HG02973 (cell line): ENCODE results near the gene MAEA.

ENCODE experiments used
- ATAC-seq: cut with Tn5 transposase; IDR thresholded peaks from one replicate; pipeline ENCODE4 v1.9.1; 2021; ENCODE audit warnings: moderate library complexity; ENCODE audit not compliant: unreplicated experiment

The MAEA gene

DNA sequence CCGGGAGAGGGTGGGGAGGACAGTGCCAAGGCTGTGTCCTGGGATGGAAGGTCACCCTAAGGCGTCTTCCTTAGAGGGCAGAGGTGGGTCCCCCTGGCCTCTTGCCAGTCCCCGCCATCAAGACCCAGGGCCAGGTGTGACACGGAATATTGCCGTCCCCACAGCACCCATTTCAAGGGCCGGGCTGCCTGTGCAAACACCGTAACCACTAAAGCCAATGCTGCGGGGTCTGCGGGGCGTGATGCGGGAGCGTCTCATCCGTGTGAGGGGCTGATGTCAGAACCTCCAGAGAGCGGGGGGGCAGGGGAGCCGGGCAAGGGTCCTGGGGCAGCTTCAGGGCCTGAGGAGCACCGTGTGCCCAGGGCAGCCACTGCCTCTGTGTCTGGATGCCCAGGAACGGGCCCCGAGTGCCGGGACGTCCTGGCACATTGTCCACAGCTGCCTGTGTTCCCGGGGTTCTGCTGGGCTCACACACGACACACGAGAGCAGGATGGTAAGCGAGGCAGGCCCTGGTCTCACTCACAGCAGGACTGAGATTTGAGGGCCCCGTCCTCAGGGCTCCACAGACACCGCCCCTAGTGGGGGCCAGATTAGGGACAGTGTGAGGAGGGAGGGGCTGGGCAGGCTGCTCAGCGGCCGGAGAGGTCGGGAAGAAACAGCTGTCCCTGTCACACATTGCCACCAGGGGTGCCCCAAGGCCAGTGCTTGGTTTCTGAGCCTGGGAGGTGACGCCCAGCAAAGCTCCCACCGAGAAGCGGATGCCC is 87.3 kb downstream of the MAEA start:
- no peak for ATAC-seq

- ATAC-seq: no peak
These were observed 88.0 kb downstream of the MAEA start for GRCh38 chr4:1377606-1378261.

- ATAC-seq: no peak
These were observed 89.0 kb downstream of the MAEA start for GRCh38 chr4:1378559-1379231.

DNA sequence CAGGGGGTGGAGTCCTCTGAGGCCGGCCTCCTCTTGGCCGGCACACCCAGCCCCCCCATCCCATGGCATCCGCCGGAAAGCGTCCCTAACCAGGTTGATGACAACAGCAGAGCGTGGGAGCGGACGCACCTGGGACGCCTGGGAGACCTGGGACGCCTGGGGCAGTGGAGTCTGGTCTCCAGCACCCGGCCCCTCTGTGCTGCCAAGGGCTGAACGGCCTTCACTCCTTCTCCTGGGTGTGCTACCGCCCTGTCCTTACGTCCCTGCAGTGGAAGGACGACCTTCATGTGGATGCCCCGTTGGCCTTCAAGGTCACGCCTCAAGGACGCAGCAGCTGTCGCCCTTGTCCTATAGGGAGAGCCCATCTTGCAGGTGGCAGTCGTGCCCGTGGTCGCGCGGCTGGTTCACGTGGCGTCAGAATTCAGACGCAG is 89.7 kb downstream of the MAEA start:
- ATAC-seq: no peak

- ATAC-seq: no peak
These were observed 90.2 kb downstream of the MAEA start for GRCh38 chr4:1379801-1380331.

DNA sequence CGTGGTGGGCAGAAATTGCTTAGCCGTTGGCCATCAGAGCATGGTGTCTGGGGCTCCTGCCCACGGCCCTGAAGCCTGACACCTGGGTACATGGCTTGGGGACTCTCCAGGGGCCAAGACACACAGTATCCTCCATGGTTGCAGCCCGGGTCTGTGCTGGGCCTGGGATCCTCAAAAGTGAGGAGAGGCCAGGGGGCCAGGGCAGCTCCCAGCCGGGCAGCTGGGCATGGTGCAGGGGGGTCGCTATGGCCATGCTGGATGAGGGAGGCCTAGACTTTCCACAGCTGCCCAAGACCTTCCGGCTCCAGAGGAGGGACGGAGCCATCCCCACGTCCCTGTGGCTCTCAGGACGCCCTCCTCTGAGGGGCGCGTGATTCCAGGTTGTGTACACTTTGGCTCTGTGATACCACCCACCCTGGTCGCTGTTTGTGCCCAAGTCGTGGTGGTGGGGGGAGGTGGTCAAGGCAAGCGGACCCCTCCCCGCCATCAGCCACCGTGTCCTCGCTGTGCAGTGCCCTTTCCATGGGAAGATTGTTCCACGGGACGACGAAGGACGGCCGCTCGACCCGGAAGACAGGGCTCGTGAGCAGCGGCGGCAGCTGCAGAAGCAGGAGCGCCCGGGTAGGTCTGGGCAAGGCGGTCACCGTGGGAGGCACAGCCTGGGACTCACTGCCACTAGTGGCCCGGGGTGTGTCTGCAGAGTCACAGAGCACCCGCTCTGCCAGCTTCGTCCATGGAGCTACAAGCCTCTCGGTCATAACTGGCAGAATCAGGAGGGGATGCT is 90.9 kb downstream of the MAEA start:
- no peak for ATAC-seq

- ATAC-seq: no peak
These were observed 91.5 kb downstream of the MAEA start for GRCh38 chr4:1381181-1381621.

DNA sequence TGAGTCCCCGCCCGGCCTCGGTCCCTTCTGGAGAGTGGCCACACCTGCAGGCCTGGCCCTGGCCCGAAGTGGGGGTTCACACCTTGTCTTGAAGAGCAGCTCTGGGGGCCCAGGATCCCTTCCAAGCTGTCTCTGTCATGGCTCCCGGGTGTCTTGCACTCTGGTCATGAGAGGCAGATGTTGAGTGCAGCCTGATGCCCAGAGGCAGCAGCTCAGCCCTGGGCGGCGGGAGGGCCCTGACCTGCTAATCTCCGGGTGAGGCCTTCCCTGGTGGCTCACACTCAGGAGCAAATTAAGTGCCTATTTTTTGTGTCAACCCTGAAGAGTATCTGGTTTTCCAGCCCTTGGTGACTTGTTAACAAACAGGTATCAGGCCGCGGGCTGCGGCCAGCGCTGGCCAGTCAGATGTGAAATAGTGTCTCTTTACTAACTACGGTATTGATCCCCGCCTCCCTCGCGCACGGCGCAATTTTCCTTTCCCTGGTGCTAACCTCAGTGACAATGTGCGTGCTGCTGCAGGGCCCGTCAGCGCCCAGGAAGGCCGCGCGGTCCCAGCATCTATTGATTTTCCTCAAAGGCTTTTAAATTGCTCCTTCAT is 92.4 kb downstream of the MAEA start:
- no peak for ATAC-seq

DNA sequence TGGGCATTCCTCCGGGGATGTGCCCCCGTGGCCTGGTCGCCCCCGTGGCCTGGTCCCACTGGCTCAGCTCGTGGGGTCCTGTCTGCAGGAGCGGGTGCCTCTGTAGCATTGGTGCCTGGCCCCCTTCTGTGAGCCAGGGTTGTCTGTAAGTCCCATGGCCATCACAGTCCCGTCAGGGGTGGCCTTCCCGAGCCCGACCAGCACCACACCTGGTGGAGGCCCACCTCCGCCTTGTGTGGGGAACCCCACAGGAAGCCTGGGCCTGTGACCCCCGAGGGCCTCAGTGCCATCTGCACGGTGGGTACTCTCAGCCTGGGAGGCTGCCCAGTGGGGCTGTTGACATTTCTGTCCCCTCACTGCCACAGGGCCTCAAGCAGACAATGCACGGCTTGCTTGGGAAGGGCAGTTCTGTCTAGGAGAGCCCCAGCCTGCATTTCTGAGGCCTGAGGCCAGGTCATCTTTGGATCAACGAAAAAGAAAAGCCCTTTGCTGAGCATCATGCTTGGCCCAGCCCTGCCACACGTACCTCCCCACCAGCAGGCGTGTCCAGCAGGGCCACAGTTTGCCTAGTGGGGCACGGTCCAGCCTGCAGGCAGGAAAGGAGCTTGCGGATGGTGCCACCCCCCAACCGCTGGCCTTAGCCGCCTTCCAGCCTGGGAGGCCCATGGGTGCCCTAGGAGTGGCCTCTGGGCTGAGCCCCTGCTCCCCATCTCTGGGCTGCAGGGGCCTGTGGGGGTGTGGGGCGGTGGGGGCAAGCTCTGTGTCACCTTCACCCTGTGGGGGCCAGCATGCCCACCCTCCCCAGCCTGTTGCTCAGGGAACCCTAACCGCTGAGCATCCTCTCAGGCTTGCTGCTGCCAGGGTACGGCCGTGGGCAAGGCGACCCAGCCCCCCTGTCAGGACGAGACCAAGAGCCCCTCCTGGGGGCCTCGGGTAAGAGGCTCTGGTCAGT is 93.4 kb downstream of the MAEA start:
- no peak for ATAC-seq

DNA sequence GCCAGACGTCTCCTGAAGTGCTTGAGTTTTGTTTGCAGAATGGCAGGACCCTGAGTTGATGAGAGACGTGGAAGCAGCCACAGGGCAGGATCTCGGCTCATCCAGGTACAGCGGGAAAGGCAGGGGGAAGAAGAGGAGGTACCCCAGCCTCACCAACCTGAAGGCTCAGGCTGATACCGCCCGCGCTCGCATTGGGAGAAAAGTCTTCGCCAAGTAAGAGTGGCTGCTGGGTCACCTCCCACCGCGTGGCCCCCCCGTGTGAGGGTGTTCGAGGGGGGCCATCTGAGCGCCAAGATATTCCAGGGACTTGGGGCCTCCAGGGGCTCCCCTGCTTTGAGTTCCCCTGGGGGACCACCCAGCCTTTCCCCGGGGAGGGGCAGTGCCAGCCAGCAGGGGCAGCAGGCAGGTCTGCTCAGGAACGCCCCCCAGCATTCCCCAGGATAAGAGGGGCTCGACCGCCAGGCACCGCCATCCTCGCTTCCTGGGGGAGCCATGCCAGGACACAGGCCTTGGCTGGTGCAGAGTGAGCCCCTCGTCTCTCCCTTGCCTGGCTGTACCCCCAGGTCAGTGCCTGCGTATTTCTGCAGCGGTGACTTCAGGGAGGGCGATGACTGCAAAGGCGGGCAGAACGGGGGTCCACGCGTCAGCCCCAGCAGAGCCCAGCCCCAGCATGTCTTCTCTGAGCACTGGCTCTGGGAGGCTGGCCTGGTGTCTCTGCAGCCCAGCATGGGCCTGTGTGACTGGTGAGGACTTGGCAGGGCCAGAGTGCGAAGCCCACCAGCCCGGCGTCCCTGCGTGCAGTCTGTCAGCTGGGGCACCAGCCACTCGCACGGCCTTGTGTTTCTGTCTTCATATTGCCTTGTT is 94.3 kb downstream of the MAEA start:
- ATAC-seq: no peak

DNA sequence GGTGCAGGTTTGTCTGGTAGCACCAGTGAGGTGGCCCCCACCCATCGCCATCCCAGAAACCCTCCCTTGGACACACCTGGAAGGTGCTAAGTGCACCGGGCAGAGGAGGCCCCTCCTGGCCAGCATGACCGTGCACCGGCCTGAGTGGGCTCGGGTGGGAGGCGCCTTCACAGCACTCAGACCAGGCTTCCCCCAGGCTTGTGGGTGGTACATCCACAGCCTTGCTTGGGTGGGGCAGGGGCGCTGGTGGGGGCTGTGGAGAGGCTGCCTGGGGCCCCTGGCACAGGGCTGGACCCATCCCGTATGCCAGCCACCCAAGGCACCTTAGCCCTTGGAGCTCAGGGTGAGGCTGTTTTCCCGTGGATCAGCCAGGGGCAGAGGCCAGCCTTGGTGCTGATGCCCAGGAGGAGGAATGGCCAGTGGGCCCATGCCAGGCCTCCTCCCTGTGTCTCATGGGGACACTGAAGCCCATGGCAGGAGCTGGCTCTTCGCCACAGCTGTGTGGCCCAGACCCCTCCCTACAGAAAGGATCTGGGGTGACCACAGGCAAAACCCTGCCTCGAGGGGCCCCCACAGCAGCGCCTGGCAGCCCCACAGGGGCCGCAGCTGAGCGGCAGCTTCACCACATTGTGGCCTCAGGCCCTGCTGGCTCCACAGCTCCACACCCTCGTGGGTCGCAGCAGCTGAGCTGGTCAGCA is 95.1 kb downstream of the MAEA start:
- no peak for ATAC-seq

GRCh38 chr4:1385373-1386340 is 96.0 kb downstream of the MAEA start:
- ATAC-seq: no peak
